NCI-H524 treated with DMSO at 0.1 percent for 48 hours (cell line): ENCODE results near the gene HHATL.

Source experiments
- DNase-seq: peaks from one replicate; lab custom pipeline; 2025; lab: John Stamatoyannopoulos, UW

HHATL gene

DNA sequence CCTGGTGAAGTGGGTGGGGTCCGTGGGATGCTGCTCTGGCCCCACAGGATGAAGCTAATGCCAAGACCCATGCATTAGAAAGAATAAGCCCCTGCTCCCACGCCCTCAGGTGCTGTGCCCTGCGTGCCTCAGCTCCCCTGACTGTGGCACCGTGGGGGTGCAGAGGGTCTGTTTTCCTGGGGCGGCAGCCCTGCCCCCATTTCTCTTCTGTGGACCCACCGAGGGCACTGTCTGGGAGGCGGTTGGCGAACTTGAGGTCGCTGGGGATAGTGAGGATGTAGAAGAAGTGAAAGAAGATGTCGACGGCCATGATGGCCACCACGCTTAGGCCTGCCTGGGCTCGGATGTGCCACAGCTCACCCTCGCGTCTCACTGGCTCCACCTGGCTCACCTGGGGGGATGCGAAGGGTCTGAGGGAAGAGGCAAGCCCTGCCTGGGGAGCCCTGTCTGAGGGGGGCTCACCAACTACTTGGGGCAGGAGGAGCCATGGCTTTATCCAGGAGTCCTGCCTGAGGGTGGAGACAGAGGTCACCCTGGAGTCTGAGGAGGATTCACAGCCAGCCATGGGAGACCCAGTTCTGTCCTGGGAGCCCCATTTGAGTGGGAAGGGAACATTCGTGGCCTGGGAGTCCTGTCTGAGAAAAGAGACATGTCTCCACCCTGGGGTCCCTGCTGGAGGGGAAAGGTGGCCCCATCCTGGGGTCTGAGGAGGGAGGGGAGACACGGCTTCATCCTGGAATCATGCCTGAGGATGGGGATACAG, 5.1 kb downstream of the HHATL start:
- no peak for DNase-seq

DNA sequence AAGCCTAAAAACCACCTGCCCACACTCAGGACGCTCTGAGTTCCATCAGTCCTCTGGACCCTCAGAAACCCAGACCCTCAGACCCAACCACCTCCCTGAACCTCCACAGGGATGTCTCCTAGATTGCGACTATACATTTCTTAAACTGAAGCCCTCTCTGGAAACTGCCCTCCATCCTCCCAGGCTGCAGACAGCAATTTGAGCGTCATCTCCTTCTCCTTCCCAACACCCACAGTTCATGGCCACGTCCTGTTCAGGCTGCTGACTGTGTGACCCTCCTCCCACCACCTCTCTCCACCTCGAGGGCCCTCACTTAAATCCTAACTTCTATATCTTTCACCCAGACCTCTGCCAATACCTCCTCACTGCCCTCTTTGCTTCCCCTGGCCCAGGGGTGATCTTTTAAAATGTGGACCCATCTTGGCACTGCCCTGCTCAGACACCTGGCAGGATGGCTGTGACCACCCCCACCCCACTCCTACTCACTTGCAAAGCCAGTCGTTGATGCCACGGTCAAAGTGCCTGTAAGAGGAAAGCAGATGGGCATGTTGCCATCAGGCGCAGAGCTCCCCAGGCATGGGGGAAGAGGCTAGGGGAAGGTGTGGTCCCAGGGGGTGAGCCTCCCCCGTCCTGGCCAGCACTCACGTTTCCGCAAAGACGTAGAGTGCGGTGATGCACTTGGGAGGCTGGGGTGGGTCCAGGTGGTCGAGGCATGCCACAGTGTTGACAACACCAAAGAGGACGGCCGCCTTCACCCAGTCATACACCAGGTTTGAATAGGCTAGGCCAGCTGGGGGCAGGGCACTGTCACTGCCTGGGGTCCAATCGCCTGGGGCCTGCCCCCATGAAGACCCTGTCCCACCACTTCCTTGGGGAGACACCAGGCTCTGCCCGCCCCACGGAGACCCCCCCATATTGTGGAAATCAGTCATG, 6.0 kb downstream of the HHATL start:
- DNase-seq, result no peak

DNA sequence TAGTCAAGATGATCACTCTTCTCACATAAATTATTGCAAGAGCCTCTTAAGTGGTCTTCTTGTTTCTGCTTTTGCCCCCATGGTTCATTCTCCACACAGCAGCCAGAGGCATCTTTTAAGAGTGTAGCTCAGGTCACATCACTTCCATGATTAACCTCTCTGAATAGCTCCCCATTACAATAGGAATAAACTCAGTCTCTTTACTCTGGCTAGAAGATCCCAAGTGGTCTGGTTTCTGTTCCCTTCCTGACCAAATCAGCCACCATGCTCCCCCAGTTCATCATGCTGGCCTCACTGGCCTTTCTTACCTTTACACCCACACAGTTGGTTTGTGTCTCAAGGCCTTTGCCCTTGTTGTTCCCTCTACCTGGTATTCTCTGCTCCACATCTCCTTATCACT, 8.2 kb downstream of the HHATL start:
- no peak for DNase-seq

DNA sequence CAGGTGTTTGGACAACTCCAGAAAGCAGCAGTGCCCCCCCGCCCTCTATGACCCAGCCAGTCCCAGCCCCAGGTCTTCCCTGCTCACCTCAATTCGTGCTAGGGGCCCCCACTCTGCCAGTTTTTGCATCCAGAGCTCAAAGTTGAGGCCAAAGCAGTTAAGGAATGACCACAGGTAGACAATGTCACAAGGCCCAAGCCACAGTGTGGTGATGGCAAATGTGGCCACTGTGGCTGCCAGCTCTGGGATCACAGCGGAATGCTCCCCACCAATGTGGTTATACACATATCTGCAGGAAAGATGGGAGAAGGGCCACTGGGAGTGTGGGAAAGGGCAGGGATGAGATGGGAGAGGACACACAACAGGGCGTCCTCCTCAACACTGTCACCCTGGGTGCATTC, 9.1 kb downstream of the HHATL start:
- no peak for DNase-seq

DNA sequence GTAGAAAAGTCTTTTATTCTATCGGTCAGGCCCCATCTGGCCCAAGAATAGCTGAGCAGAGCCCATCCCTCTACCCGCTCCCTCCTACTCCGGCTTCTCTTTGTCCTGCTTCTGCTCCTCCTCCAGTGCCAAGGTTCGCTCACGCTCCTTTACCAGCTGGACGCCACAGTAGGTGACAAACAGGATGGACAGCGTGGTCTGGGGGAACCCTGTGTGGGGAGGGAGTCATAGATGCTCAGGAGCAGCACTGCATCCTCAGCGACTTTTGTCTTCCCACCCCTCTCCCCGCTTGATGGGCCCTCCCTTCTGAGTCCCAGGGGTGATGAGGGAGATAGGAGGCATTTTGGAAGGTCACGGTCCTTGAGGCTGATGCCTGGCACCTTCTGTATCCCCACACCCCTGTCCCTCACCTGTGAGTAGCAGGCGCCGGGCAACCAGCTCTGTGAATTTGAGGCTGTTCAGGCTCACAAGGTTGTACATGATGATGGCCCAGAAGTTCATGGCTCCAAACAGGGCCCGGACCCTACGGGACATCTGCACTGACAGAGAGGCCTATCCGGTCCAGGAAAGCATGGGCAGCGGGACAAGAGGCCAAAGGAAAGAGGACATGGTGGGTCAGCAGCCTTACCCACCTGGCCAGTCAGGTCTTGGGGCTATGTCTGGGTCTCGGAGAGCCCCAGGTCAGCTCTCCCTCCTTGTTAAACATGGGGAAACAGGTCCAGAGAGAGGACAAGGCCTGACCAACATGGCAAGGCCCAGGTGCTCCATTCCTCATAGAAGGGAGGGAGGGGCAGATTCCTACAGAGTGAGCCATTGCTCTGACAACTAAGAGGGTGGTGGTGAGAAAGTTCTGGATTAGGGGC, 9.7 kb downstream of the HHATL start:
- DNase-seq, result no peak

DNA sequence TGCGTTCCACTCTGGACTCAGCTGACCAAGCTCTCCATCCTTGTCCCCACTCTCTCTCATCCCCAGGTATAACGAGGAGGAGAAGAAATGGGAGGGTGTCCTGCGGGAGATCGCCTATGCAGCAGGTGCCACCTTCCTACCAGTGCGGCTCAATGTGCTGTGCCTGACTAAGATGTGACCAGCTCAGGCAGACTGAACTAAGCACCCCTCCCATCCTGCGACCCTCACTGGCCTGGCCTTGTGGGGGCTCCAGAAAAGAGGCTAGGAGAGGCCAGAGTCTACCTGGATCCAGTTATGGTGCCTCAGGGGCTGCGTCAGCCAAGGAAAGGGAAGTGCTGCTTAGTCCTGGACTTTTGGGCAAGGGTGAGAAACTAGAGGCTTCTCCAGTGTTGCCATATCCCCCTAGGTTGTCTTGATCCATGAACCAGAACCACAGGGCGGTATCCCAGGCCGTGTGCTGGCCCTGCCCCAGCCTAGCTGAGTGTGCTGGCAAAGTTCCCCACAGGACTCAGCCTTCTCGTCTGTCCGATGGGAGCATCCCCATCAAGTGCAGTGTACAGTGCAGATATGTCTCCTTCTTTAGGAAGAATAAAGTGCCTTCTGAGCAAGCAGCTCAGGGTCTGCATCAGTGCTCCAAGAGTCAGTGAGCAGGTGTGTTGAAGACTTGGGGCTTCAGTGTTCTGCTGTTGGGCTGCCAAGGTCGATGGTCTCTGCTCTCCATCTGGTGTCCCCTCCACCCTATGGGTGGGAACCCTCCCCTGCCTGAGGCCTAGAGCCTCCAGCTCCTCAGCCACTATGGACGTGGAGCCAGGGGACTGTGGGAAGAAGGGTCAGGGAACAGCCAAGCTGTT, 10.6 kb downstream of the HHATL start:
- DNase-seq, result no peak

DNA sequence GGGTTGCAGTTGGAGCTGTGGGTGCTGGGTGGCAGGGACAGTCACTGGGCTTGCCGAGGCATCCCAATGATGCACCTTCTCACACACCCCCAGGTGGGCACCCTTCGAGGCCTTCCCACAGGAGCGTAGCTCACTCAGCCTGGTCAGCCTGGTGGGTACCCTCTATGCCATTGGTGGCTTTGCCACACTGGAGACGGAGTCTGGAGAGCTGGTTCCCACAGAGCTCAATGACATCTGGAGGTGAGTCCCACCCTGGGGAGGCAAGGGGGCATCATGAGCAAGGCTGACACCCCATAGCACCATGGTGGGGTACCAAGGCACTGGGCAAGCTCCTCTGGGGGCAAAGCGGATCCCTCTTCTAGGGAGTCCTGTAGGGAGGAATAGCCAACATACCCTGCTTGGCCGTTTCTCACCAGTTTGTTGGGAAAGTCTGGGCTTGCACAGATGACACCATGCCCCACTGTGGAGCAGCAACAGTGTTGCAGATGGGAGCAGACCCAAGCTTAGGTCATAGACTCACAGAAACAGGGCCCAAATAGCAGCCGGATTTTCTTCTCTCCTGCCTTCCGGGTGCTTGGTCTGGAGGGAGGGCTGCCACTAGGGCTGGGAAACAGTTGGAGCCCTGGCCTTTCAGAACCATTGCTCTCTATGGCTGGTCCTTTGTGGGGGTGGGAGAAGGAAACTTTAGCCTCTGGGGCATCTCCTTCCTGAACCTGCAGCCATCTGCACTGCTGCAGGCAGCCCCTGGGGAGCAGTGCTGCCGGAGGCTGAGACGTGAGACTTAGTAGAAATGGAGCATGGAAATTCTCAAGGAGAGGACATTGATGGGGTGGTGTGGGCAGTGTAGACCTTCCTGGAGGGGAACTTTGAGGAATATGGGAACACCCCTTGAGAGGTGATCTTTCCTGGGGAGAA, 11.6 kb downstream of the HHATL start:
- no peak for DNase-seq

DNA sequence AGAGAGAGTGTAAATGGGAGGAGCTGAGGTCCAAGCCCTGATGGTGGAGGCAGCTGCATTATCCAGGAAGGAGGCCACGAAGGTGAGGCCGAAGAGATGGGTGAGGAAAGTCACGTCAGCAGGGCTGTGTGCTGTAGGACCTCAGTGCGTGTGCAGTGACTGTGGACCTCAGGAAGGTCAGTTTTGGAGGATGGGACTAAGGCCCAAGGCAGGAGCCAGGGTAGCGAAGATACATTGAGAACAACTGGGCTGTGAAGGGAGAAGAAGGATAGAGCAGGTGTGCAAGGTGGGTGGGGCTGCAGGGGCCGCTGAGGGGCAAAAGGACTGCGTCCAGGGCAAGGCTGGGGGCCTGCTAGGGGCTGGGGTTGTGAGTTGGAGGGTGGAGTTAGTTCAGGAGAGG, 12.4 kb downstream of the HHATL start:
- no peak for DNase-seq

DNA sequence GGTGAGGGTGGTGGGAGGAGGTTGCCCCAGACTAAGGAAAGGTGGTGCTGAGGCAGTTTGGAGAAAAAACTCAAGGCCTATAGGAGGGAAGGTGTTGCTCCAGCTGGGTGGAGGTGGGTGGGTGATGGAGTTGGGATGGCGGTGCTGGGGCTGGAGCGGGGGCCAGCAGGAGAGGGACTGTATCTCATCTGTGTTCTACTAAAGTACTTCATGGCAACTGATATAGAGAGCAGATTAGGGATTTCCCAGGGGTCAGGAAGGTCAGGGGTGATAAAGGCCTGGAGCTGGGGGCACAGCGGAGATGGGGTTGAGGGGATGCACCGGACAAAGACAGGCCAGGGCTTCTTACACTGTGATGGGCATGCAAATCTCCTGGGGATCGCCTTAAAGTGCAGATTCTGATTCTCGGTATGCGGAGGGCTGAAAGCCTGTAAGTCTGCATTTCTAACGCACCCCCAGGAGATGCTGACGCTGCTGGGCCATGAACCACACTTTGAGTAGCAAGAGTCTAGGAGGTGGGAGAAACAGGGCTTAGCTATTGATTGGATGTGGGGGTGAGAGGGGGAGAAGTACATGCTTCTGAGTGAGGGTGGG, 13.1 kb downstream of the HHATL start:
- DNase-seq, result no peak

DNA sequence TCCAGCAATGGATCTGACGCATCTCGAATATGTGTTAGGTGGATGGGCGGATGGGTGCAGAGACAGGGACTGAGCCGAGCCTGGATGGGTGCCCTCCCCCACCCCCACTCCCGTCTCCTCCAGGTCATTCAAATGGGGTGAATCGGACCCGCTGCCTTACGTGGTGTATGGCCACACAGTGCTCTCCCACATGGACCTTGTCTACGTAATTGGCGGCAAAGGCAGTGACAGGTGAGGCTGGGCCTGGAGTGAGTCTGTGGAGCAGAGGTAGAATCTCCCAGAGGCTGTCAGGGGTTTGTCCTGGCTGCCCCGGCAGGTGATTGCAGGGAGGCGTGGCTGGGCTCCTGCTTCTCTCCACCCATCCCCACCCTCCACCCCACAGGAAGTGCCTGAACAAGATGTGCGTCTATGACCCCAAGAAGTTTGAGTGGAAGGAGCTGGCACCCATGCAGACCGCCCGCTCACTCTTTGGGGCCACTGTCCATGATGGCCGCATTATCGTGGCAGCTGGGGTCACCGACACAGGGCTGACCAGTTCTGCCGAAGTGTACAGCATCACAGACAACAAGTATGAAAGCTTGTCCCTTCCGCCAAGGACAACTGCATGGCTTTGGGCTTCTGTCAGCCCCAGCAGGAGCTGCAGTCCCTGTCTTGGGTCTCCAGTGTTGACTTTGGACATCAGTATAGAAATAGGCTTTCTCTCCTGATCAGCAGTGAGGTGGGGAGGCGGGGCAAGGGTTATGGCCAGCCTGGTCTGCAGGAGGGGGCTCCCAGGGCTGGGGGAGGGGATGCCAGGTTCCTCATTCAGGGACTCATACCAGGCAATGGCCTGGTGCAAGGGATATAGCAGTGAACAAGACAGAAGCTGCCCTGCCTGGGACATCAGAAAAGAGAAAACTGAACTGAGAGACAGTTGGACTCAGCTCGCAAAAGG, 13.8 kb downstream of the HHATL start:
- DNase-seq, result no peak

DNA sequence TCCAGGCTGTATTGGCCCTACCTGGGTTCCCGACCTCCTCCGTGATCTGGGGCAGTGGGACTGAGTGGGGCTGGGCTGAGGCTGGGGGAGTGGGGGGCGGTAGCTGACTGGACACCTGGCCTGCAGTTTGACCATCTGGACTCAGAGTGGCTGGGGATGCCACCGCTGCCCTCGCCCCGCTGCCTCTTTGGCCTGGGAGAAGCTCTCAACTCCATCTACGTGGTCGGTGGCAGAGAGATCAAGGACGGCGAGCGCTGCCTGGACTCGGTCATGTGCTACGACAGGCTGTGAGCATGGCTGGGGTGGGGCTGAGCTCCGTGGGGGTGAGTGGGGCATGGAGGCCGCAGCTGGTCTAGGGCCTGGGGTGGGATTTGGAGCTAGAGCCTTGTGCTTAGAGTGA, 14.6 kb downstream of the HHATL start:
- DNase-seq, result no peak

DNA sequence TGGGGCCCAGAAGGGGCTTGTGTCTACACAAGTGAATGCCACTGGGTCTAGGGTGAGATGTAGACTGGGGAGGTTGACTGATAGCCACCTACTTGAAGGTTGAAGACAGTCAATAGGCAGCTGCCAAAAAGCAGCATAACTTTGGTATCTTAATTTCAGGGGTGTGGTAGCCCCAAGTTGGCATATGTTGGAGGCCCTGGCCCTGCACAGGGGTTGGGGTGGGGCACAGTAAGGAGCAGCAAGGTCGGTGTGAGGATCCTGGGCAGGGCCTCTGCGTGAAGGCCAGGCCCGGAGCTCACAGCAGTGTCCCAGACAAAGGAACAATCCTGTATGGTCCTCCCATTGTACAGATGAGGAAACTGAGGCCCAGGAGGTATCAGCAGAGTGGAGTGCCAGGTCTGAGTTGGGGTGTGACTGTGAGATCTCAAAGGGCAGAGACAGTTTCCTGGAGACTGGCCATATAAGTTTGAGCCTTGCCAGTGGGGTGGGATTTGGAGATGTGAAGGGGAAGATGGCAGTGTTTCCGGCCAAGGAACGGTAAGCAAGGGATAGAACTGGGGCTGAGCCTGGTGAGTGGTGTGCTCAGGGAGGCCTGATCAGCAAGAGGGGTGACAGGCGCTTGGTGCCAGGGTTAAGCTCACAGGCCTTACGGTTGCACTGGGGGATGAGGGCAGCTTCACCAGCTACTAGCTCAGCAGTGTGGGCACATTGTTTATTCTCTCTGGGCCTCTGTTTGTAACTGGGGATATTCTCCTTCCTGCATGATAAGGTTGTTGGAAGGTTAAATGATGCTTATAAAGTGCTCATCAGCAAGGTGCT, 15.6 kb downstream of the HHATL start:
- no peak for DNase-seq

DNA sequence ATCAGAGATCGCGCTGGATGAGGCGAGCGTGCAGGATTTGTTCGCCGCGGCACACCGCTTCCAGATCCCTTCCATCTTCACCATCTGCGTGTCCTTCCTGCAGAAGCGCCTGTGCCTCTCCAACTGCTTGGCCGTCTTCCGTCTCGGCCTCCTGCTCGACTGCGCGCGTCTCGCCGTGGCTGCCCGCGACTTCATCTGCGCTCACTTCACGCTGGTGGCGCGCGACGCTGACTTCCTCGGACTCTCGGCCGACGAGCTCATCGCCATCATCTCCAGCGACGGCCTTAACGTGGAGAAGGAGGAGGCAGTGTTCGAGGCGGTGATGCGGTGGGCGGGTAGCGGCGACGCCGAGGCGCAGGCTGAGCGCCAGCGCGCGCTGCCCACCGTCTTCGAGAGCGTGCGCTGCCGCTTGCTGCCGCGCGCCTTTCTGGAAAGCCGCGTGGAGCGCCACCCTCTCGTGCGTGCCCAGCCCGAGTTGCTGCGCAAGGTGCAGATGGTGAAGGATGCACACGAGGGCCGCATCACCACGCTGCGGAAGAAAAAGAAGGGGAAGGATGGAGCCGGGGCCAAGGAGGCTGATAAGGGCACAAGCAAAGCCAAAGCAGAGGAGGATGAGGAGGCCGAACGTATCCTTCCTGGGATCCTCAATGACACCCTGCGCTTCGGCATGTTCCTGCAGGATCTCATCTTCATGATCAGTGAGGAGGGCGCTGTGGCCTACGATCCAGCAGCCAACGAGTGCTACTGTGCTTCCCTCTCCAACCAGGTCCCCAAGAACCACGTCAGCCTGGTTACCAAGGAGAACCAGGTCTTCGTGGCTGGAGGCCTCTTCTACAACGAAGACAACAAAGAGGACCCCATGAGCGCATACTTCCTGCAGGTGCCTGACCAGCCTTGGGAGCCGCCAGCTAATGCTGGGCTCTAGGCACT, 16.4 kb downstream of the HHATL start:
- DNase-seq, result no peak

DNA sequence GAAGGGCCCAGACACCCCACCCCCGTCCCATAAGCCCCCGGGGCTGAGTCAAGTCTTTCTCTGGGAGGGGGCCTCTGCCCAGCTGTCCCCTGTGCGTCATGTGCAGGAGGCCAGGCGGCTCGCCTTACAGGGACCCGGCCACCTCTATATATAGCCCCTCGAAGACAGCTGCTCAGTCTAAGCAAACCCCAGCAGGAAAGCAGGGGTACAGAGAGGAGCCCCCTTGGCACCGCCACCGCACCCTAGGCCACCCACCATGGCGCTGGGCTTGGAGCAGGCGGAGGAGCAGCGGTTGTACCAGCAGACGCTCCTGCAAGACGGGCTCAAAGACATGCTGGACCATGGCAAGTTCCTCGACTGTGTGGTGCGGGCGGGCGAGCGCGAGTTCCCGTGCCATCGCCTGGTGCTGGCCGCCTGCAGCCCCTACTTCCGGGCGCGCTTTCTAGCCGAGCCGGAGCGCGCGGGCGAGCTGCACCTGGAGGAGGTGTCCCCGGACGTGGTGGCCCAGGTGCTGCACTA, 17.2 kb downstream of the HHATL start, which contains the start of gene KLHL40:
KLHL40 (plus strand) TSS at position 175 of the 519 bp plus-strand sequence; CDS start at position 257, 82 bp downstream.
- DNase-seq, result no peak

DNA sequence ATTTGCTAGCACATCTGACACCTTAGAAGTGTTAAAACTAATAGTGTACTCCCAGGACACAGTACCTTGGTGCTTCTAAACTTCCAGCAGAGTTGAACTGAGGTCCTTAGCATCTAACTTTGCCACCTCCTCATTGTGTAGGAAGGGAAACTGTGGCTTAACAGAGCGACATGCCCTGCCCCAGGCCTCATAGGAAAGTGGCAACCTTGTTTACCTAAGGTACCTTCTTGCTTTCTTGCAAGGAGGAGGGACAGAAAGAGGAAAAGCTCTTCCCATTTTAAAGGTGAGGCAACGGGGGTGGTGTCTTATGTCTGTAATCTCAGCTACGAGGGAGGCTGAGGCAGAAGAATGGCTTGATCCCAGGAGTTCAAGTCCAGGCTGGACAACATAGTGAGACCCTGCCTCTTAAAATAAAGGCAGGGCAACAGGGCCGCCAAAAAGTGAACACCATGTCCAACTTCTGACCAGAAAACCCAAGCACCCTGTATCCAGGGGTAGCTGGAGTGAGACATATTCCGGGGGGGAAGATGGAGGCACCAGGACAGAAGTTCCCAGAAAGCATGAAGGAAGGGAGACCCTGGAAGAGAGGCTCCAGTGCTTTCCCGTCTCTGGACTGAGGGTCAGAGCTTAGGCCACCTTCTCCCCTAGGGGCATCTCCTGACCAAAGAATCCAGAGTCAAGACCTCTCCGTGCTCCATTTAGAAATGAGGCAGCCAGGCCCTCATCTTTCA, 17.8 kb downstream of the HHATL start:
- DNase-seq, result no peak
